Suprapubic skin (tissue), 4 donors: Measurements from ENCODE around the gene CDON. TPM values are rescaled to one million over a fixed set of nuclear protein-coding genes. Genes with fewer than 3 reads are reported as not detected.

ENCODE experiments used
- DNase-seq, 2 donors: peaks; one replicate each; pipeline ENCODE4 v3.0.0-alpha.2; 2019; ENCODE audit warnings: low spot score in 2 of 2
- H3K27ac ChIP-seq: fragments of 200-600 bp; sonication (generic); one replicate; pipeline ENCODE4 v1.5.1; 2019
- H3K27me3 ChIP-seq: fragments of 200-600 bp; sonication (generic); one replicate; pipeline ENCODE4 v1.5.1; 2019
- H3K36me3 ChIP-seq: fragments of 200-600 bp; sonication (generic); one replicate; pipeline ENCODE4 v1.5.1; 2019
- H3K4me1 ChIP-seq: fragments of 200-600 bp; sonication (generic); one replicate; pipeline ENCODE4 v1.5.1; 2019
- H3K4me3 ChIP-seq: fragments of 200-600 bp; sonication (generic); one replicate; pipeline ENCODE4 v1.5.1; 2019; ENCODE audit warnings: mild to moderate bottlenecking
- H3K9me3 ChIP-seq: fragments of 200-600 bp; sonication (generic); one replicate; pipeline ENCODE4 v1.5.1; 2019
- CTCF ChIP-seq, 2 donors: fragments of 200-600 bp in 1 of 2; fragments of 450-650 bp in 1 of 2; sonication (generic) in 1 of 2; IDR thresholded peaks; one replicate each; pipeline ENCODE4 v1.5.1; 2016 to 2019; ENCODE audit warnings: antibody characterized with exemption in 2 of 2, mild to moderate bottlenecking in 1 of 2, moderate library complexity in 1 of 2
- EP300 ChIP-seq: sonication (generic); formaldehyde crosslinking; IDR thresholded peaks from one replicate; pipeline ENCODE4 v1.6.1; 2017; ENCODE audit warnings: antibody characterized with exemption
- POLR2A ChIP-seq, 2 donors: fragments of 450-650 bp; IDR thresholded peaks; one replicate each; pipeline ENCODE4 v1.6.1; 2017; ENCODE audit warnings: antibody characterized with exemption in 2 of 2, mild to moderate bottlenecking in 2 of 2, moderate library complexity in 2 of 2
- POLR2AphosphoS5 ChIP-seq, 3 donors: sonication (generic); formaldehyde crosslinking; IDR thresholded peaks; one replicate each; pipeline ENCODE4 v1.6.1; 2017; ENCODE audit warnings: antibody characterized with exemption in 3 of 3
- WGBS: methylation state at CpG from one replicate; pipeline ENCODE4 v1.1.5; 2018; 5-methylcytosine and 5-hydroxymethylcytosine counted together
- total RNA-seq, 4 donors: library from RNA; depleted of rRNA; stranded (reverse); fragments of >200 nt; gene quantifications; one replicate each; pipeline ENCODE4 v1.1.0, GENCODE V29; 2016

Gene CDON
- total RNA-seq, 4 donors from 2014 or later = 27.6 to 67.4 (median 43.1) TPM

DNA sequence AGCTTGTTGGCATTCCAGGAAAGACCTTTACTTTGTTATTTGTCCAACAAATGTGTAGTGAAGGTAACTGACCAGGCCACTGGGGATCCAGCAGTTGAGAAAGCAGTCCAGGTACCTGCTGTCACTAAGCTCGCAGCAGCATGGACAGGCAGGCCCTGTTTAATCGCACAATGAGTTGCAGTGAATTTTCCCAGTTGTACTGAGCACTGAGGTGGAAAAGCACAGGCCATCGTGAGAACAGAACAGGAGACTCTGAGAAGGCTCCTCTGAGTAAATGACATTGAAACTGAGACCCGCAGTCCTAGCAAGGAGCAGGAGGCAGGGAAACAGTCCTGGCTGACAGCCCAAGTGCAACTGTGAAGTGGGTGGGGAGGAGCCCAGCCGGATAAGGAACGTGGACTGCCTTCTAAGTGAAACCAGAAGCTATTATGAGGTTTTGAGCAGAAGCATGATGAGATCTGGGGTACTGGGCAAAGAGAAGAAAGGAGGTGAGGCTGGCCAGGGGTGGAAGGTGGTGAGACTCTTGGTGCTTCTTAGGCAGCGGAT is 39.8 kb upstream of the CDON start:
- Histone ChIP-seq H3K27me3 (no peaks in the 10 kb centered on the region), H3K4me1 (peaks cover 9% of the 10 kb centered on the region), H3K36me3 (no peaks in the 10 kb centered on the region), H3K4me3 (no peak overlapping the region), H3K27ac (peak overlapping the region; percentile 41), H3K9me3 (no peaks in the 10 kb centered on the region)
- WGBS = 48% methylated on average over 7 of the region's 7 CpGs
- no peak for TF ChIP-seq EP300
- TF ChIP-seq POLR2A (IDR thresholded peaks at IDR 0.05) = no peak
- no peak for TF ChIP-seq POLR2AphosphoS5 (IDR thresholded peaks at IDR 0.05)
- TF ChIP-seq CTCF (IDR thresholded peaks at IDR 0.05) = no peak
- DNase-seq = no peak

- H3K27ac ChIP-seq = no peak overlapping the region
Observed at GRCh38 chr11:126101930-126102283, 39.2 kb upstream of the CDON start.

GRCh38 chr11:126101251-126101929 is 38.7 kb upstream of the CDON start:
- Histone ChIP-seq H3K4me3 (no peak overlapping the region), H3K36me3 (no peaks in the 10 kb centered on the region), H3K27ac (no peak overlapping the region), H3K9me3 (no peaks in the 10 kb centered on the region), H3K4me1 (peaks cover 9% of the 10 kb centered on the region), H3K27me3 (no peaks in the 10 kb centered on the region)
- WGBS = 92% methylated on average over 10 of the region's 11 CpGs
- TF ChIP-seq CTCF (IDR thresholded peaks at IDR 0.05) (no peak), EP300 (no peak), POLR2AphosphoS5 (IDR thresholded peaks at IDR 0.05) (no peak), POLR2A (IDR thresholded peaks at IDR 0.05) (no peak)
- DNase-seq = no peak

More at GRCh38 chr11:126101930-126102283, 39.2 kb upstream of the CDON start:
- Histone ChIP-seq H3K36me3 (no peaks in the 10 kb centered on the region), H3K27me3 (no peaks in the 10 kb centered on the region), H3K4me3 (no peak overlapping the region), H3K4me1 (peaks cover 9% of the 10 kb centered on the region), H3K9me3 (no peaks in the 10 kb centered on the region)
- TF ChIP-seq CTCF (IDR thresholded peaks at IDR 0.05) = no peak
- TF ChIP-seq POLR2AphosphoS5 (IDR thresholded peaks at IDR 0.05) = no peak
- no peak for TF ChIP-seq POLR2A (IDR thresholded peaks at IDR 0.05)
- no peak for TF ChIP-seq EP300
- DNase-seq = no peak
- 89% methylated on average over 5 of the region's 5 CpGs for WGBS

- no peak overlapping the region for H3K4me3 ChIP-seq
- no peaks in the 10 kb centered on the region for H3K9me3 ChIP-seq
- no peak for DNase-seq
- 88% methylated on average over 5 of the region's 5 CpGs for WGBS
- H3K36me3 ChIP-seq = no peaks in the 10 kb centered on the region
- TF ChIP-seq EP300 (no peak), POLR2AphosphoS5 (IDR thresholded peaks at IDR 0.05) (no peak), CTCF (IDR thresholded peaks at IDR 0.05) (no peak), POLR2A (IDR thresholded peaks at IDR 0.05) (no peak)
- H3K27ac ChIP-seq = no peak overlapping the region
- peaks cover 9% of the 10 kb centered on the region for H3K4me1 ChIP-seq
- no peaks in the 10 kb centered on the region for H3K27me3 ChIP-seq
Observed at GRCh38 chr11:126100716-126101115, 38.0 kb upstream of the CDON start.

DNA sequence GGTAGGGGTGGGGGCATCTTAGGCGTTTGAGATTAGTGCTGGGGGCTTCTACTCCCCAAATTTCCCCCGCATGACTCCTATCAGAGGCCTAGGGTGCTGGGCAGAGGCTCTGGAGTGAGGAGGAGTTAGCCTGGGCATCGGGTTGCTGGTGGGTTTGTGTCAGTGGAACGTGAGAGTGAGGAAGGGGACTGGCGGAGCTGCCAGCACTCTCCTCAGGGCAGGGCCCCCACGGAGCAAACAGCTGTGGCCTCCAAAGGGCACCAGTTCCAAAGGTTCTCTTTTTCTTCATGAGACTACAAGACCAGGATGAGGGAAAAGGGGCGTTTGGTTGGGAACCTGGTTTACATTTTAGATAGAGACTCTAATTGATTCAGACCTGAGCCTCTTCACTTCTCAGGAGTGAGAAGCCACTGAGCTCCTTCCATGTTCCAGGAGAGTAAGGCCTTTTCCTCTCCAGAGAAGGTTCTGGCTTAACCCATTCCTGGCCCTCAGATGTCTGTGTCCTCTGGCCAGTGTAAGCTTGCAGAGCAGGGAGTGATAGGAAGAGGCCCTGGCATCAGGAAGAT is 35.6 kb upstream of the CDON start:
- TF ChIP-seq CTCF (IDR thresholded peaks at IDR 0.05) (no peak), POLR2A (IDR thresholded peaks at IDR 0.05) (no peak), POLR2AphosphoS5 (IDR thresholded peaks at IDR 0.05) (no peak), EP300 (no peak)
- WGBS = 90% methylated on average over 7 of the region's 7 CpGs
- Histone ChIP-seq H3K4me1 (peaks cover 9% of the 10 kb centered on the region), H3K27ac (no peak overlapping the region), H3K27me3 (no peaks in the 10 kb centered on the region), H3K36me3 (no peaks in the 10 kb centered on the region), H3K4me3 (no peak overlapping the region), H3K9me3 (no peaks in the 10 kb centered on the region)
- DNase-seq = no peak
